ENCODE results near the gene CTNNBL1.

CTNNBL1 gene

DNA sequence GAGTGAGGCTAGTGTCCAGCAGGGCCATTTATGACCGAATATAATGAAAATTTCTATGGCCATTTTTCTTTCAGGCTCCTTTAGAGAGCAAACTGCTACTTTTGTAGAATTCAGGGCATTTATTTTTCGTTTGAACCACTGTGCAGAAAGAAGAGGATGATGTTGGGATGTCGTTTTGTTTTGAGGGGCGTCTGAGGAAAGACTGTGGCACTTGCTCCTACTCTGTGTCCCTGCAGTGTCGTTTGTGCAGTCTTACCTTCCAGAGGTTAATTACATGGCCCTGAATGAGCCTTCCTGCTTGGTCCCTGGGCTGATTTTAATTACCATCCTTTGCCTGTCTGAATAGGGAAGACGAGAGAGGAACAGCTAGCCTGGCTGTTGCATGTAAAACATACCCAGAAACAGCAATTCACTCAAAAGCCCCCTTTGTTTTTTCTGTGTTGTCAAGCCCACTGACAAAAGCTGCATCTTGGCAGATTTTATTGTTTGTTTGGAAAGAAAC lies 65.3 kb downstream of the CTNNBL1 start:
- DNase-seq (ENCODE audit: extremely low read depth, low read depth): no peak
- TF ChIP-seq, protein P1, sequence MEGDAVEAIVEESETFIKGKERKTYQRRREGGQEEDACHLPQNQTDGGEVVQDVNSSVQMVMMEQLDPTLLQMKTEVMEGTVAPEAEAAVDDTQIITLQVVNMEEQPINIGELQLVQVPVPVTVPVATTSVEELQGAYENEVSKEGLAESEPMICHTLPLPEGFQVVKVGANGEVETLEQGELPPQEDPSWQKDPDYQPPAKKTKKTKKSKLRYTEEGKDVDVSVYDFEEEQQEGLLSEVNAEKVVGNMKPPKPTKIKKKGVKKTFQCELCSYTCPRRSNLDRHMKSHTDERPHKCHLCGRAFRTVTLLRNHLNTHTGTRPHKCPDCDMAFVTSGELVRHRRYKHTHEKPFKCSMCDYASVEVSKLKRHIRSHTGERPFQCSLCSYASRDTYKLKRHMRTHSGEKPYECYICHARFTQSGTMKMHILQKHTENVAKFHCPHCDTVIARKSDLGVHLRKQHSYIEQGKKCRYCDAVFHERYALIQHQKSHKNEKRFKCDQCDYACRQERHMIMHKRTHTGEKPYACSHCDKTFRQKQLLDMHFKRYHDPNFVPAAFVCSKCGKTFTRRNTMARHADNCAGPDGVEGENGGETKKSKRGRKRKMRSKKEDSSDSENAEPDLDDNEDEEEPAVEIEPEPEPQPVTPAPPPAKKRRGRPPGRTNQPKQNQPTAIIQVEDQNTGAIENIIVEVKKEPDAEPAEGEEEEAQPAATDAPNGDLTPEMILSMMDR (IDR thresholded peaks at IDR 0.05; ENCODE audit: low read depth, low read length, missing control alignments): no peak
- no peak overlapping the region for H3K4me3 ChIP-seq (replicated peaks; ENCODE audit: low read depth, low read length)

DNA sequence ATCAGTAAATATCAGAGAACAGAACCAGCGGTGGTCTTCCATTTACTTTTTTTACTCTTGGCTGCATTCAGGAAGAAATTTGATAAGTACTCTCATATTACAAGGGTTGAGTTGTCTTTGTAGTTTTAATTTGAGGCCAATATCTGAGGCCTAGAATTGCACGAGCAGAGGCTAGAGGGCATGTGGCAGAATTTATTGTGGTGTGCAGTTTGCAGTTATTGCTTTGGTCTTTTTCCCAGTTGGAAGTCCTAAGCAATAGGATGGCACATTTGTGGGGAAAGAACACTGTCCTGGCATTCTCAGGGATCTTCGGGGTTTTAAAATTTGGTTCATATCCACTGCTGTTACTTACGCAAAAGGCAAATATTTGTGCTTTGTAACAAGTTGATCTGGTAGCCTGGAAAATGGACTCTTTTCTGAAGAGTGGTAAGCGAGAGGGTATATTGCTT lies 66.0 kb downstream of the CTNNBL1 start:
- H3K4me3 ChIP-seq (replicated peaks; ENCODE audit: low read depth, low read length): no peak overlapping the region
- no peak for DNase-seq (ENCODE audit: extremely low read depth, low read depth)
- TF ChIP-seq, protein P1 (IDR thresholded peaks at IDR 0.05; ENCODE audit: low read depth, low read length, missing control alignments): no peak

DNA sequence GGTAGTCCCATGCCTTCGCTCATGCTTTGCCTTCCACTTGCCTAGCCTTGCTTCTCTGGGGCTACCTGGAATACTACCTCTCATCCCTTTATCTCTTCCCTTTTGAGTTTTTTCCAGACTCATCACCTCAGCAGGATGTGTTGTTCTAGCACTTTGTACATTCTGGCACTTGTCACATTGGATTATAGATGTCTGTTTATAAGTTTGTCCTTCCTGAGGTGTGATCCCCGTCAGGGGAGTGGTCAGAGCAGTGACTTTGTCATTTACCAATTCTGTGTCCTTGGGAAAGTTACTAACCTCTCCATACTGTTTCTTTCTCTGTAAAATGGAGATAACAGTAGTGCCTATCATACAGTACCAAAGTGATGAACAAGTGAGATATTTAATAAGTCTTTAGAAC lies 66.5 kb downstream of the CTNNBL1 start:
- TF ChIP-seq, protein P1 (IDR thresholded peaks at IDR 0.05; ENCODE audit: low read depth, low read length, missing control alignments): no peak
- DNase-seq (ENCODE audit: extremely low read depth, low read depth): no peak
- no peak overlapping the region for H3K4me3 ChIP-seq (replicated peaks; ENCODE audit: low read depth, low read length)

DNA sequence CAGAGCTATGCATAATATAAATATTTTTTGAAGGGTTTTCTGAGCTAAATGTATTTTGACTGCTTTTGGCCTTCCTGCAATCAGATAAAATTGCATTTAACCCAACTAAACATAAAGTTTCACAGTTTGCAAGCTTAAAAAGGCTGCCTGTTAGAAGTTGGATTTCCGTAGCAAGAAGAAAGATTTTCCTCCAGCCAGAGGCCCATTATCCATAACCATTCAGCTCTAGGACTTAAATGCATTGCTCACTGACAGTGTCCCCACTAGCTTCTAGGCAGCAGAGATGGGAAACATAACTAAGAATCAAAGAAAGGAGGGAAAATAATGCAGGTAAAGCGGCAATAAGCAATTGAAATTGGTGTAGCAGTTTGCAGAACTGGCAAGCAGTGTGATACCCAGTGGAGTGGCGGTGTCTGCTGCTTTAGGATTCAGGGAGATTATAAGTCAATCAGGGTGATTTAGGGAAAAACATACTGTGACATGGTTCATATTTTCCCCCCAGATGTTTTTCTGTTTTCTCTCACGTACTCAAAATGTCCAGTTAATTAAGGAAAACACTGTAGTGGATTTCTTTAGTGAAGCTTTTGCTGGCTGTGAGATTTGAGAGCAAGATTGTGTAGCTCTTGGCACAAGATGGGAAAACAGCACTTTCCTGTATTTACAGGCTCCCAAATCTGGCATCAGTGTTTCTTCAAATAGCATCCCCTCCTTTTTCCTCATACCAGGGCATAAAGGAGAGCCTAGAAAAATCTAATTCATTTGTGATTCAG lies 69.1 kb downstream of the CTNNBL1 start:
- DNase-seq (ENCODE audit: extremely low read depth, low read depth): no peak
- TF ChIP-seq, protein P1 (IDR thresholded peaks at IDR 0.05; ENCODE audit: low read depth, low read length, missing control alignments): no peak
- no peak overlapping the region for H3K4me3 ChIP-seq (replicated peaks; ENCODE audit: low read depth, low read length)

DNA sequence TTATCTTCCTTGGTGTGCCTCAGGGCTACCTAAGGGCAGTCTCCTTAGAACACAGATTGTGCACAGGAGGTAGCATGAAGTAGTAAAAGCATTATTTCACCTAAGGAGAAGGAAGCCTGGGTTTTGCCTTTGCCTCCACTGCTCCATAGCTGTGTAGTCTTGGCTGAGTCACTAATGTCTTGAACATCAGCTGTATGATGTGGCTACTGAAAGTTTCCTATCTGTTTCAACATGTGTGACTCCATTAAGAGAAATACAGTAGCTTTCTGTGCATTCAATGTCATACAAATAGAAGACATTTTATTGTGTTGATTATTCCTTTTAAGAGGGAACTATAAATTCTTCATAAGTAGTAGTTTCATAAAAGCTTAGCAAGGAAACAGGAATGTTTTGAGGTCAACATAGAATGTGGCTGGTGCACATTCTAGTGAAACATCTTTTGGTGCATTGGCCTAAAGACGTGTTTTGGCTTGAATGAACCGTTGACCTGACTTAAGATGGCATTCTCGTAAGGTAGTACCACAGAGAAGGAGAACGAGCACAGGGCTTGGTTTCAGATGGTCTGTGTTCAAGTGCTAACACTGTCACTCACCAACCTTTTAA lies 70.6 kb downstream of the CTNNBL1 start:
- TF ChIP-seq, protein P1 (IDR thresholded peaks at IDR 0.05; ENCODE audit: low read depth, low read length, missing control alignments): no peak
- H3K4me3 ChIP-seq (replicated peaks; ENCODE audit: low read depth, low read length): no peak overlapping the region

DNA sequence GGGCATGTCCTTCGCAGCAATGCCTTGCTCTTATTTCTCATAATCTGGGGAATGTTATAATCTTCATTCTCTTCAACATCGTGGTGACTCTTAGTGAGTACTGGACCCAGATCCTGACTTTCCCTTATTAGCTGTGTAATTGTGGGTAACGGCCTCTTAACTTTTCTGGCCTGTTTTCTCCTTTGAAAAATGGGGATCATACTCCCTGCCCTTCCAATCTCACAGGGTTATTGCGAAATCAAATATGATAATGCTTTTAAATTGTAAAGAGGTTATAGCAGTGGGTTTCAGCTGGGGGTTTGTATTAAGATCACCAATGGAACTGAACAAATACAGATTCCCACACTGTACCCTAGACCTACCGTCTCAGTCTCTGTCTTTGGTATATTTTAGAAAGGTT lies 77.1 kb downstream of the CTNNBL1 start:
- DNase-seq (ENCODE audit: extremely low read depth, low read depth): no peak
- no peak overlapping the region for H3K4me3 ChIP-seq (replicated peaks; ENCODE audit: low read depth, low read length)
- TF ChIP-seq, protein P1 (IDR thresholded peaks at IDR 0.05; ENCODE audit: low read depth, low read length, missing control alignments): no peak

More for the DNA sequence above, 70.6 kb downstream of the CTNNBL1 start:
- no peak for DNase-seq (ENCODE audit: extremely low read depth, low read depth)
